Measurements from ENCODE around the gene CFAP221.

Gene CFAP221

DNA sequence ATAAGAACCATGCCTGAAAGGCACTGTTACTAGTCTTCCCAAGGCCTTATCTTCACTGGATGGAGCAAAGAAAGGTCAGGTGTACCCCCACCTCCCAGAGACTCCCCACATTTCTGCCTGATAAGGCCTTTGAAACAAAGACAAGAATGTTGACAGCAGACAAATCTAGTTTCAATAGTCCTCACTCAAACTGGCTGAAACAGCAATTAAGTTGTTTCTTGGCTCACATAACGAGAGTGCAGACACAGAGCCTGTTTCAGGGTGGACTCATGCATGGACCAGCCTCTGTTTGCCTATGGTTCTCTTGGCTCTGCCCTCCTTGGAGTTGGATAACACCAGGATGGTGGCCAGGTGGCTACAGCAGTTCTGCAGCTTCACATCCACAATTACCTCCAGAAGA lies 7.5 kb upstream of the CFAP221 start:
- no peak for DNase-seq (ENCODE audit: low spot score)

DNA sequence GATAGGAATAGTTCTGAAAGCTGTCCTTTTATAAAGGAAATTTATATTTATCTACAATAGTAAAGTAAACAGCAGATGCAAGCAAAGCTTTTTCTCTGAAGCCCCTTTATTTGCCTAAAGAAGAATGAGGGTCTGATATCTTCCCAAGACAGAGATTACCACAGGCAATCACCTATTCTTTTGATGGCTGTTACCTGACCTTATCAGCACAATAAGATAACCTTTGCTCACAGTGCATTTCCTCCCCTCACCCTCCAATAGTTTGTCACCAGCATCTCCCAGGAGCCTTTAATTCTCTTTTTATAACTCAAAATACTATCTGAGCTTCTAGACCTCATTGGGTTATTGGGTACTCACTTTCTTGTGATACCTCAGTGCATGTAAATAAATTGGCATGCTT lies 6.5 kb upstream of the CFAP221 start:
- DNase-seq (ENCODE audit: low spot score), result no peak

DNA sequence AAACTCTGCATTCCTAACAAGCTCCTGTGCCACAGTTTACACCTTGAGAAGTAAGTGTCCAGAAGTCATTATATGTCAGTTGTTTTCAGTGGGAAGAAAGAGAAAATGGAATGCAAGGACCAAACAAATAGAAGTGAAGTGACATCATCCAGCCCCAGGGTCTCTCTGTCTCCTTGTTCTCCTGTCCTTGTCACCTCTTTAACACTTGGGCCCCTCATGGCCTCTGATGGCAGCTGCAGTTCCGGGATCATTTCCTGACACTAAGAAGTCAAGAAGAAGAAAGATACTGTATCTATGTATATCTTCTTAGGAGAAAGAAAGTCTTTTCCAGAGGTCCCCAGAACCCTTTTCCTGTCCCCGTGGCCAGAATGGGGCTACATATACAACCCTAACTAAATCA lies 2.8 kb upstream of the CFAP221 start:
- no peak for DNase-seq (ENCODE audit: low spot score)

DNA sequence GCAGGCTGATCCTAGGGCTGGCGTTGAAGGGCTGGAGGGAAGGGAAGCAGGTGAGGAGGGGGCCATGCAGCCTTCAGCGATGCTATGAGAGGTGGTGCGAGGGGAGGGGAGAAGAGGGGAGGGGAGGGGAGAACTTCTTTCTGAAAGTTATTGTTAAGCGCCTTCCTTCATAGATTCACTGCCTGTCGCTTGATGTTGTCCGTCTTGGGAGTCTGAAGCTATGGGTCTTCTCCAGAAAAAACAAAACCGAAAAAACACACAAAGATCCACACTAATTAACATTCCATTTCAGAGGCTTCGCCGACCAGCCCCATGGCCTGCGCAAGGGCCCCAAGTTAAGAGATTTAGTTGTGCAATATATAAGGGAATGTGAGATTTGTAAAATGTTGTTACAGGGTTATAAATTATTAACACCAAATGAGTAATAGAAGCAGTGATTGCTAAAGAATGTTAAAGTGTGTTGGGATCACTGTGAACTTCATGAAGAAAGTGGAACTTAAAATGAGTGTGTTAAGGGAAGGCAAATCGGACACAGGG lies 758 bp downstream of the CFAP221 start:
- DNase-seq (ENCODE audit: low spot score), result no peak

DNA sequence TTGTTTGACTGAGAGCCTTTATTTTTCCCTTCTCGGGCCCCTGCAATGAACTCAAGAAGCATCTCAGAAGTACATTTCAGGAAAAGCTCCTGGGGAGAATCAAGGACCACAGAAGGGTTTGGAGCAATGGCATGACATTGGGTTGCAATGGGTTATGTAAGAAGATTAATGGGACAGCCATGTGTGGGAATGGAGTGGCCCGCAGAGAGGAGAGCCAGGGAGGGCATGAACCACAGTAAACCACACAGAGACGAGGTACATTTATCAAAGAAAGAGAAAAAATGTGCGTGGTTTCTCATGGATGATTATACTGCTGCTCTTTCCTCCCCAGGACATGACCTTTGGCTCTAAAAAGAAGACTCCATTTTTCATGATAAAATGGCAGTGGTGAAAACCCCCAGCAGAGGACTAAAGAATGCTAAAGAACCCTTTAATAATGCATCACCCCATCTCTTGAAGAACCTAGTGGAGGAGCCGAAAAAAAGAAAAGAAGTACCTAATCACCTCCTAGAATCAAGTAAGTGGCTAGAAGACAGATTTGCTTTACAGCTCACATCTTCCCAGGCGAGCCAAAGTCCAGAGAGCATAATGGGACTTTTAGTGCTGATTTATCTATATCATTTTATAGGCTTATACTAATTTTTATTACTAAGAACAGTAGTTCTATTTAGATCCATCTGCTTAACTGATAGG lies 1.7 kb downstream of the CFAP221 start:
- DNase-seq (ENCODE audit: low spot score), result no peak

DNA sequence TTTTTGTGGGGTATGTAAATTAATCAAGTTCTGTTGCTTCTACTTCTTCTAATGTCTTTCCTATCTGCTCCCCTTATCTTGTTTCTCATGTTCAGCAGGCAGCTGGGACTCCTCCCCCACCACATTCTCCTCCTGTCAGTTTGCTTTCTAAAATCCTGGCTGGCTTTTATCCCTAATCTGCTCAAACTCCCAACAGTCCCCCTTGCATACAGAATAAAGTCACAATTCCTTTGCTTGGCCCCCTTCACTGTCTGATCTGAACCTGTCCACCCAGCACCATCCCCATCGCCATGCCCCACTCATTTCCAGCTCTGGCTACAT lies 2.2 kb downstream of the CFAP221 start:
- no peak for DNase-seq (ENCODE audit: low spot score)

DNA sequence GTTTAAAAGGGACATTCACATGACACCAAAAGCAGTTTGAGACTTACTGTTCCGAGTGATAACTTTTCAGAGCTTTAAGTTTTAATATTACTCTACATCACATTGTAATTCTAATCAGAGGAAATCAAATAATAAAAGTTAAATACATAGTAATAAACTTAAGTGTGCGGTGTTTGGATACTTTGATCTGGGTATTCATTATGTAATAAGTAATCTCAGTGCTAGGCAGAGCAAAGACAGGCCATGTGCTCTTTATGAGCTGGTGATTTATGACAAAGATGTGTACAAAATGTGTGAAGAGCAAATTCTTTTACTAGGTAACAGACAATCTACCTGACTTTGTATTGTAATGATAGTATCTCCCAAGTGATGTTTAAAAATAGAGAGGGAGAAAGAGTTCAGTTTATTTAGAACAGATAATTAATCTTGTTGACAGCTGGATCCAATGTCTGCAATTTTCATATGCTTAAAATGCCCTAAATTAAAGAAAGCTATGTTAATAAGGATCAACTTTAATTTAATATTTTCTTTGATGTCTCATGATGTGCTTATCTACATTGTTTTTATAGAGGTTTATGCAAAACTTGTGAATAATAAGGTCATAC lies 4.4 kb downstream of the CFAP221 start:
- no peak for DNase-seq (ENCODE audit: low spot score)

DNA sequence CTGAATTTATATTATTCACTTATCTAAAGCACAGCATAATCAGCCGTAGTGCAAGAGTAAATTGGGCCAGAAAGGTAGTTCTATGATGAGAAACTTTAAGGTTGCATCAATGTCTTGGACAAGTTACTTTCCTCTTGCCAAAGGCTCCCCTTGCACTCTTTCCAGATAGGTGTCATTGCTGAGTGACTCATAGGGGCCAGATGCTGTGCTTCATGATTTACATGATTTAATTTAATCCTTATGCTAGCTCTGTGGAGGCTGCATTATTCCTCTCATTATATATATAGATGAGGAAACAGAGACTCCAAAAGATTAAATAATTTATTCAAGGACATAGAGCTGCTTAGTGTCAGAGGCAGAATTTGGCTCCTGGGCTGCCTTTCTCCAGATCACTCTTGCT lies 5.0 kb downstream of the CFAP221 start:
- no peak for DNase-seq (ENCODE audit: low spot score)

DNA sequence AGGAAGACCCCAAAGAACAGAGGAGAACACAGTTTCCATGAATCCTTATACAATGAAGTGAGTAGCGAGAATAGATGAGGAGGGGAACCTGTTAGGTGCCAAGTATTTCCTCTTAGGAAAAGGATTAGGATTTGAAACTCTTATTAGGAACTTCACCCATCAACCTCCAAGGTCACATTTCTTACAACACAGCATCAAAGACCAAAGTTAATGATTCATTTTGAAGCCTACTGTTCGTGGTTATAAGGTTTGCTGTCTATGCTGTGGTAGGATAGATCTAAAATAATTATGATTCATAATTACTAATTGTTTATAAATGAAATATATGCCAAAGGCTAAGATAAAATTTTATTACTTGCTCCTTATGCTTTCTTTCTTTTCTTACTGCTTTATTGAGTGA lies 6.1 kb downstream of the CFAP221 start:
- no peak for DNase-seq (ENCODE audit: low spot score)

DNA sequence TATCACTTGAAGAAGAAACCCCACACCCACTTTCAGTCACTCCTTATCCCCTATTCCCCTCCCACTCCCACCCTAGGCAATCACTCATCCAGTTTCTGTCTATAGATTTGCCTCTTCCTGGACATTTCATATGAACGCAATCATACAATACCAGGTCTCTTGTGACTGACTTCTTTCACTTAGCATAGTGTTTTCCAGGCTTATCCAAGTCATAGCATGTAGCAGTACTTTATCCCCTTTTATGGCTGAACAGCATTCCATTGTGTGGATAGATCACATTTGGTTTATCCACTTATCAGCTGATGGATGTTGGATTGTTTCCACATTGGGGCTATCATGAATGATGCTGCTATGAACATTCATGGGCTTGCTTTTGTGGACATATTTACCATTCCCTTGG lies 6.6 kb downstream of the CFAP221 start:
- DNase-seq (ENCODE audit: low spot score), result no peak

DNA sequence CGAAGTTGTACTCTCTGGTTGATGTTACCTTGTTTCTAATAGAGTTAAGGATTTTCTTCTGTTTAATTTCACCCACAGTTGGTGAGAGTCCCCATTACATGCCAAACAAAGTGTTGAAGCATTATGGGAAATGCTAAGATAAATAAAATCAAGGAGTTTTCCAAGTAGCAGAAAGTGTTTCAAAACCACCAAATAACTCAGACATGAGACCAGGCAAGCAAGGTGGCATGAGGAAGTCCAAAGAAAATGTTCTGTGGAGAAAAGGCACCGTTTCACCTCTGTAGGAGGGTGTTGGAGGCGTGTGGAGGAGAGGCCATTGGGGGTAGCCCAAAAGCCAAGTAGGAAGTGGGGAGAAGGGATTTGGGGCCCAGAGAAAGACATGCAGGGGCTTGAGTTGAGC lies 8.7 kb downstream of the CFAP221 start:
- no peak for DNase-seq (ENCODE audit: low spot score)

DNA sequence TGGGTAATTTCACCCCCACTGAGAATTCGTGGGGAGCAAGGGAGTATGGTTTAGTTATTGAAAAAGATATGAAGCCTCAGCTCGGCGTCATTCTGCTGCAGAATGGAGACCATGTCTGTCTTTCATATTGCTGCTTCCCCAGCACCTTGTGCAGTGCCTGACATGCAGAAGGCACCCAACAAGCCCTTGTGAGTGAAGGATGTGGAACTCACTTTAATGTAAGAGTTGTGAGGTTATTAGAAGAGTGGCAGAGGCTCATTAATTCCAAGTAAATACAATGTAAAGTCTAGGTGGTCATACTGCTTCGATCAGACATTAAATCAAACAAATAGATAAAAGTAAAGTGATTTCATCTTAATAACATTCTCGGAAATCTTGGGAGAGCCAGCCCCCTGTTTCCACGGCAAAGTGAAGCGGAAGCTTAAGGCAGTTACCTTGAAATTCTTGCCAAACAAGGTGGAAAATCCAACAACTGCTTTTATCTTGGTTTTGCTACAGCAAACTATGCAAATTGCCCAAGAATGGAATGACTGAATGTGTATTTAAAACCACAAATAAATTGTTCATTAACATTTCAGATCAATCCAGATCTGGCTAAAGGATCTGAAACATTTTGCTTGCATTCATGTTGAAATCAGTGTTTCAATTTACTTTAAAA lies 9.6 kb downstream of the CFAP221 start:
- no peak for DNase-seq (ENCODE audit: low spot score)

DNA sequence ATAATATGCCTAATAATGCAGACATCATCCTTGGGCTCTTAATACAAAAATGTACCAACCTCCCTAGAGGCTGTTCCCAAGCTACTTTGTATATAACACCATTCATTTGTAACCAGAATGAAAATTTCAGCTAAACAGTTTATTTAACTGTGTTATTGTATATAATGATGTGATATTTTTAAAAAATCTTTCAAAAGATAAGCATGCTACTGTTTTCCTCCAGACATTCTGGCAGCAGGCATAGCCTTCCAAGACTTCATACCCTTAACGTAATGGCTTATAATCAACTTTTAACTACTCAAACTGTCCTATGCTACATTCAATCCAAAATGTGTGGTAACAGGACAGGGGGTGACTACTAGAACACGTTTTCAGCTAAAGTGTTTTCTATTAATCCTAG lies 21.2 kb downstream of the CFAP221 start:
- DNase-seq (ENCODE audit: low spot score), result no peak

DNA sequence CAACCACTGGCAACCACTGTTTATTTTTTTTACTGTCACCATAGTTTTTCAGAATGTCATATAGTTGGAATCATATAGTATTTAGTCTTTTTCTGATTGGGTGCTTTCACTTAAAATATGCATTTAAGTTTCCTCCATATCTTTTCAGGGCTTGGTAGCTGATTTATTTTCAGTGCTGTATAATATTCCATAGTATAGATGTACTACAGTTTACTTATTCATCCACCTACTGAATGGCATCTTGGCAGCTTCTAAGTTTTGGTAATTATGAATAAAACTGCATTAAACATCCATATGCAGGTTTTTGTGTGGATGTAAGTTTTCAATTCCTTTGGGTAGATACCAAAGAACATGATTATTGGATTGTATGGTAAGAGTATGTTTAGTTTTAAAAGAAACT lies 23.0 kb downstream of the CFAP221 start:
- no peak for DNase-seq (ENCODE audit: low spot score)

DNA sequence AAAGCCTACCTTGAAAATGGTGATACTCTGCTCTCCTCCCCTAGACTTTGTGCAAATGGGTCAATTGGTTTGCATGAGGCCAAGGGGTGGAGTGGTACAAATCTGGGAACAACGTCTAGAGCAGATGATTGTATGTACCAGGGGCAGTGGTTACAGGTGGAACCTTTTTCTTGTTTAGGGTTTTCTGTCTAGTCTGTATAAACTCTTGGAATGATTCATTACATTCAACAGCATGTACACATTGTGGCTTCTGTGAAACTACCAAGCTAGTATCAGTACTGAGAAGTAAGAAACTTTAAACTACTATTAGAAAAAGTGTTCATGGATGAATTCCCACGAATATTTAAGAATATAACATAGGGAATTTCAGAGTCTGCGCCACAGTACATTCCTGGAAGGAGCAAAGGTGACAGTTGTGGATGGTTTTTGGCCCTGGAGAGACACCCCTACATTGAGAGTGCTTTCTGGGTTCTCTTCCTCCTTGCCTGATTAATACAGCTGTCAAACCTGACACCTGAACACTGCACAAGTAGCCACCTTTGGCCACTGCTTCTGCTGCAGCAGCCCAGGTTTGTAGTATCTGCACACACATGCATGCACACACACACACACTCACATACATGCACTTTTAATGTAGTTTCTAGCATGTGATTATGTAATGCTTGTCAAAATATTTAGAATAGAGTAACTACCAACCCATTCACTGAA lies 30.0 kb downstream of the CFAP221 start:
- no peak for DNase-seq (ENCODE audit: low spot score)

DNA sequence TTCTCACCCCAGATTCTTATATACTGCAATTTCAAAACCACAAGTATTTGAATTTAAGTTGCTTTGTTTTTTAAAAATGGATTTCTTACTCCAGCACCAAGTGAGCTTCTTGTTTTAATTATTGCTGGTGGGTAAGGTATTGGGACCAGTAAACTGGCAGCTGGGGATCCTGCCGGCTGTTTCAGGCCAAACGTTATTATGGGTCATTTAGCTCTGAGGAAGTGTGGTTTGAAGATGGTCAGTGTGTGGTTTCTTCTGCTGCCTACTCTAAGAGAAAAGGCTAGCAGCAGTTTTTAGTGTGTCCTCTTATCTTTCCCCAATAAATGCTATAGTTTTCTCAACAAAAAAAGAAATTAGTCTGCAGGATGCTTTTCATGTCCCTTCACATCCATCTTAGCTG lies 30.6 kb downstream of the CFAP221 start:
- no peak for DNase-seq (ENCODE audit: low spot score)

DNA sequence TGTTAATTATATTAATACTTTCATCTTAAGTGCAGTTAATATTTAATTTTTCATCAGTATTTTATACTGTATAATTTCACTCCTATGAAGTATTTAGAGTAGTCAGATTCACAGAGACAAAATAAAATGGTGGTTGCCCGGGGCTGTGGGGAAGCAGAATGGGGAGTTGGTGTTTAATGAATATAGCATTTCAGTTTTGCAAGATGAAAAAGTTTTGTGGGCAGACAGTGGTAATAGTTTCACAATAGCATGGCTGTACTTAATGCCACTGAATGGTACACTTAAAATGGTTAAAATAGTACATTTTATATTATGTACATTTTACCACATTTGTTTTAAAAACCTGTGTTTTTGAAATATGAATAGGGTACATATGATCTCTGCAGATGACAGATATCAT lies 31.2 kb downstream of the CFAP221 start:
- no peak for DNase-seq (ENCODE audit: low spot score)

DNA sequence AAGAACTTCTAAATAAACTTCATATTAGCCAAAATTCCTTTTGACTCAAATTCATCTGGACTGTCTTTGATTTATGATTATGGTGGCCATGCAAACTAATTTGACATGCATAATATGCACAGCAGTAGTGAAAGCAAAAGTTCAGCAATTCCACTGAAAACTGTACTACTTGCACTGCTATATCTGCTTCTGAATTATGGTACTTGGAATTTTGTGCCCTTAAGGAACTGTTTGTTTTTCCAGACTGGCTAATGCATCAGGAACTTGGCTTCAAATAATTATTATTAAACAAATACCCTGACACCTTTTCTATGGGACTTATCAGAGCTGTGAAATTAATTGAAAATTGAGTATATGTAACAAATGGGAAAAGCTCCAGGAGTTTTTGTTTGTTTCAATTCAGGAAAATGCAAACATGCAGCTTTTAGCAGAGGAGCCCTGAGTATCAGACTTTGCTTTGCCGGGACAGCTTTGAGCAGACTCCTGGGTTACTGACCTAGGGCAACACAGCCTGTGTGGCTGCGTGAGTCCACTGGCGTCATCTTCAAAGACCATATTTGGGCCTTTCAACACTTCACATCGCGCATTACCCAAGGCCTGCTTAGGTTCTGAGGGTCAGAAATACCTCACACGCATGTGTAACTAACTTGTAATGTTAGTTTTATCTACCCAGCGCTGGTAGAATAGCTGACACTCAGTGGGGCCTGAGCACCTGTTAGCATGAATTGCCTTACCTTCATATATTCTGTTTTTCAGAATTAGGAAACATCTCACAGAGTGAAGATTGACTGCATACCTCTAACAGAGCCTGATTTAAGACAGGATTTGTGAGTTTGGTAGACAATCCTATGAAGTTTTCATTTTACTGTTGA lies 35.4 kb downstream of the CFAP221 start:
- no peak for DNase-seq (ENCODE audit: low spot score)

DNA sequence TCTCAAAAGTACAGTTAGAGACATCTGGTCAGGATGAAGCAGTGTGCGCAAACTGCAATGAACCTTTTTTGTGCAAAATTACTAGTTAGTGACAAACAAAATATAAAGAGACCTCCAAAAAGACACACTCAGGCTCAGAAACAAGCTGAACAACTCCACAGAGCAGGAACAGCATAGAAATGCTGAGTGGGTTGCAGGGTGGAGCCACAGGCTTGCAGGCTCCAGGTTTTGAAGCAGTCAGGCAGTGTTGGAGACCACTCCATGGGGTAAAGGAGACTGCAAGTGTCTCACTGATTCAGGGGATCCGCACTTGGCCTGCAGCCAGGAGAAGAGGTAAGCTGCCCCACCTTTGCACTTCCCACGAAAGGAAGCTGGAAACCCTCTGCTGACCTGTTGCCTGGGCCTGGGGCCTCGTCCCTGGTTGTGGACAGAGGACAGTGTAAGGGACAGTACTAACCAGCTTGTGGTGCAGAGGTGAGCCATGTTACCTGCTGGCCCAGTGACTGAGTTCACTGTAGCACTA lies 36.4 kb downstream of the CFAP221 start:
- DNase-seq (ENCODE audit: low spot score), result no peak

DNA sequence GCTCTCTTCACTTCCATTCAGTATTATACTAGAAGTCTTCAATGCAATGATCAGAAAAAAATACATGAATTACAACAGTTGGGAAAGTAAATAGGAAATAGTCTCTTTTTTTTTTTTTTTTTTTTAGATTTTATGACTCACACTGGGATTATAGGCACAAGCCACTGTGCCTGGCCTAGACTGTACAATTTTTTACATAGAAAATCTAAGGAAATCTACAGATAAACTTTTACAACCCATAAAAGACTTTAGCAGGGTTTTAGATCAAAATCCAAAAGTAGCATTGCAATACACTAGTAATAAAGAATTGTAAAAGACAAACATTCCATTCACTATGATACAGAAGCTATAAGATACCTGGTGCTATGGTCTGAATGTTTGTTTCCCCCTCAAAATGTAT lies 39.0 kb downstream of the CFAP221 start:
- no peak for DNase-seq (ENCODE audit: low spot score)

DNA sequence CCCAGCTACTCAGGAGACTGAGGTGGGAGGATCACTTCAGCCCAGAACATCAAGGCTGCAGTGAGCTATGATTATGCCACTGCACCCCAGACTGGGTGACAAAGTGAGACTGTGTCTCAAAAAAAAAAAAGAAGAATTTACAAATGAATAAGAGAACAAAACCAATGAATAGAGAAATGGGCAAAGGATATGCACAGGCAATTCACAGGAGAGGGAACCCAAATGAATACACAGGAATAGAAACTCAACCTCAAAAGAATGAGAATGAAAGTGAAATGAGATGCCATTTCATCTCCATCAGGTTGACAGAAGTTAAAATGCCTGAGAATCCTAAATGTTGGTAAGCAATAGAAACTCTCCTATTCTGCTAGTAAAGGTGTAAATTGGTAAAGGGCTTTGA lies 40.2 kb downstream of the CFAP221 start:
- no peak for DNase-seq (ENCODE audit: low spot score)

DNA sequence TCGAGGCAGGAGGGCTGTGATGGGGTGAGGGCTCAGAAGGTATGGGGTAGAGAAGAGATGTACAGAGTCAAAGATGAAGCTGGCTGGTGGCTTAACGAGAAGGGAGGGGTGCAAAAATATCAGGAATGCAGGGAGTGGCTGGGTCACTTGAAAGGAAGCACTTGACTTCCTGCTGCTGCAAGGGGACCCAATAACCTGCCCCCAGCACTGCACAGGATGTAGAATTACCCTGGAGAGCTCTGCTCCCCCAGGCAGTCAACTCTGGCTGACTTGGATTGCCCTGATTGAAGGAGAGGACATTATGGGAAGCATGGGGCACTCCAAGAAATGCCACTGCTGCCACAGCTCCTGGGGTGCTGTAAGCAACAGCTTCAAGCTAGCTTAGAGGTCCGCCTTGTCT lies 41.8 kb downstream of the CFAP221 start:
- no peak for DNase-seq (ENCODE audit: low spot score)

Measured in HuH-7 (cell line).